HG03558 (cell line): ENCODE results near the gene KRTCAP2.

ENCODE experiments used
- ATAC-seq: cut with Tn5 transposase; IDR thresholded peaks from one replicate; pipeline ENCODE4 v1.9.1; 2021; ENCODE audit warnings: moderate number of reproducible peaks; ENCODE audit not compliant: unreplicated experiment; ENCODE audit errors: extremely low read depth

KRTCAP2 gene

DNA sequence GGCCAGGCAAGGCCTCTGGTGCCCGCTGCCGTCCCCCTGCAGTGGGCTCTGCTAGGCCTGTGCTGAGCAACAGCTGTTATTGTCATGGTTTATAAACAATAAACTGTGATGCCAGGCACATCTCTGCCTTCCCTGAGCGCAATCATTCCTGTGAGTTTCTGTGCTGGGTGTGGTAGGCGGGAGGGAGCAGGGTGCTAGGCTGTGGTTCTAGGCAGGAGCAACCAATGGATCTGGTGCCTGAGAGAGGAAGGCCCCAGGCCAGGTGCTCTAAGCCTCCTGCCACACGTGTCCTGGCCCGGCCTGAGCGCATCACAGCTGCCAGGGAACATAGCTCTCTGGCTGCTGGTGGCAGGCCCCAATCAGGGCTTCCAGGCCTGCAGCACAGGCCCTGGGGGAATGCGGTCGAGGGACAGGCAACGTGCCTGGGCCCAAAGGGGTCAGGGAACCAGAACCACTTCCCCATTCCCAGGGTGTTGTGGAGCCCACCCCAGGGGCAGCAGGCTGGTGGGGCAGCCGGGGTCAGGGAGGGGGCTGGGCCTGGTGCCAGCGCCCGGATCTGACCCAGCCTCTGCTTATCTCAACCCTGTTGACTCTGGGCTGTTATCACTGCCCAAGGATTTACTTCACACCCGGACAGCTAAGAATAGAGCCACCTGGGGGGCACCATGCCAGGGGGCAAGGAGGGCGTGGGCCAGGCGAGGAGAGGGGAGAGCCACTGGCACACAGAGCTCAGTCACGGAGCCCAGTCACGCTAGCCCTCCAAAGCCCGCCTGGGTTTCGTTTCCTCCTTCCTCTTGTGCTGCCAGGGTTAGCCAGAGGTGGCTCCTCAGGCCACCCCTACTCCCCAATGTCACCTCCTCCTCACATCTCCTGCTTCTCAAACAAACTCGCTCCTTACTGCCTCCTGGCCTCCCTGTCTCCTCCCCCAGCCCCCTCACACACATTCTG, 12.0 kb upstream of the KRTCAP2 start:
- ATAC-seq = no peak

DNA sequence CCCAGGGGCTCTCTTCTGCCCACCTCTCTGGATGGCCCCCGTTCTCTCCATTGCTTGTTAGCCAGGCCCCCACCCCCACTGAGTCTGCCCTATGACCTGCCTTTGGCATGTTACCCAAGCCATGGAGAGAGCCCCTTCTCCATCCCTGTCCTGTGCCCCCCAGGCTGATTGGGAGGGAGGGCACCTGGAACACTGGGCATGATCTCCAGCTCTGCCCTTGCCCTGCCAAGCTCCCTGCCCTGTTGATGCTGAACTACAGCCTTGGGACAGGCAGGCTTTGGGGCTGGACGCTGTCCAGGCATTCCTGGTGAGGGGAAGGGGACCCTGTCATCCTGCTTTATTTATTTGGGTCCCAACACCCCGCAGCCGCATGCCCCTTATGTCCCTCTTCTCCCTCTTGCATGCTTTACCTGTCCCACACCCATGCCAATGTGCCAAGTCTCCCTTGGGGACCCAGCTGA, 11.3 kb upstream of the KRTCAP2 start:
- ATAC-seq = no peak

DNA sequence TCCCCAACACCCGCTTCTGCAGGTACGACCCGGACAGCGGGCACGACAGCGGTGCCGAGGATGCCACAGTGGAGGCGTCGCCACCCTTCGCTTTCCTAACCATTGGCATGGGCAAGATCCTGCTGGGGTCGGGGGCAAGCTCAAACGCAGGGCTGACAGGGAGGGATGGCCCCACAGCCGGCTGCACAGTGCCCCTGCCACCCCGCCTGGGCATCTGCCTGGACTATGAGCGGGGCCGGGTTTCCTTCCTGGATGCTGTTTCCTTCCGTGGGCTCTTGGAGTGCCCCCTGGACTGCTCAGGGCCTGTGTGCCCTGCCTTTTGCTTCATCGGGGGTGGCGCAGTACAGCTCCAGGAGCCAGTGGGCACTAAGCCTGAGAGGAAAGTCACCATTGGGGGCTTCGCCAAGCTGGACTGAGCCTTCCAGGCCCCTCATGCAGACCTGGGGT, 10.7 kb upstream of the KRTCAP2 start:
- no peak for ATAC-seq

DNA sequence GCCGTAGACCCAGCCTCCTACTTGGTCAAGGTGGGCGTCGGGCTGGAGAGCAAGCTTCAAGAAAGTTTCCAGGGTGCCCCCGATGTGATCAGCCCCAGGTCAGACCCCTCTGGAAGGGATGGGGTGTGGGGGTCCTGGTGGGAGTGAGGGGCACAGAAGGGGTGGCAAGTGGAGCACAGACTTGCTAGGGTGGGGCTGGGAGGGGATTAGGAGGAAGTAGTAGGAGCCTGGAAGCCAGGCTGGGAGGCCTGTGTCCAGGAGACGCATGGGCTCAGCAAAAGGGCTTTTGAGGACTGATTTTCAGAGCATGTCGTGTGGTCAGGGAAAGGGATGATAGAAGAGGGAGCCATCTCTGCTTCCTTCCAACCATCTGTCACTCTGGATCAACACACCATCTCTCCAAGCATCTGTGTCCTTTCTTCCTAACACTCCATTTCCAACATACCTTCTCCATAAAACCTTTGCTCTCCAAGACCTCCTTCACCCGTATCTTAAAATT, 9.0 kb upstream of the KRTCAP2 start:
- ATAC-seq = no peak

DNA sequence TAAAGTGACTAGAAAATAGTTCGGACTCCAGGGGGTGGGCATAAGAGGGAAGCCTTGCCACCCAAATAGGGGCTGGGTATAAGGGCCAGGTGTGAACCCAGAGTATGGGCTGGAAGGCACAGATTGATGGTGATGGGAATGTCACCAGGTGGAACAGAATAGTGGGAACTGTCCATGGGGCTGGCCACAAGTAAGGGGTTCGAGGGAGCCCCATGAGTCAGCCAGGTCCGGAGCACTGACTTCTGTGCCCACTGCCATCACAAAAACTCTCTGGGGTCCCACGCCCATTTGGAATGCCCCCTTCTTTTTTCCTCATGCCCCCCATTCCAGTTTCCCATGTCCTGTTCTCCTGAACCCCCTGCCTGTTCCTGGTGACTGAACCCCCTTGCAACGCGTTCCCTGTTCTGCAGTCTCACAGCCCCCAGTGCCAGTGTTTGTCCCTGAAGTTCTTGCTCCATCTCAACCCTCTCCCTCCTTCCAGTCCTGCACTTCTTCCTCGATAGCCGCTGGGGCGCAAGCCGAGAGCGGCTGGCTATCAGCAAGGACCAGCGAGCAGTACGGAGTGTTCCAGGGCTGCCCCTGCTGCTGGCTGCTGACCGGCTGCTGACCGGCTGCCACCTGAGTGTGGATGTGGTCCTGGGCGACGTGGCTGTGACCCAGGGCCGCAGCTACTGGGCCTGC, 8.4 kb upstream of the KRTCAP2 start:
- no peak for ATAC-seq

DNA sequence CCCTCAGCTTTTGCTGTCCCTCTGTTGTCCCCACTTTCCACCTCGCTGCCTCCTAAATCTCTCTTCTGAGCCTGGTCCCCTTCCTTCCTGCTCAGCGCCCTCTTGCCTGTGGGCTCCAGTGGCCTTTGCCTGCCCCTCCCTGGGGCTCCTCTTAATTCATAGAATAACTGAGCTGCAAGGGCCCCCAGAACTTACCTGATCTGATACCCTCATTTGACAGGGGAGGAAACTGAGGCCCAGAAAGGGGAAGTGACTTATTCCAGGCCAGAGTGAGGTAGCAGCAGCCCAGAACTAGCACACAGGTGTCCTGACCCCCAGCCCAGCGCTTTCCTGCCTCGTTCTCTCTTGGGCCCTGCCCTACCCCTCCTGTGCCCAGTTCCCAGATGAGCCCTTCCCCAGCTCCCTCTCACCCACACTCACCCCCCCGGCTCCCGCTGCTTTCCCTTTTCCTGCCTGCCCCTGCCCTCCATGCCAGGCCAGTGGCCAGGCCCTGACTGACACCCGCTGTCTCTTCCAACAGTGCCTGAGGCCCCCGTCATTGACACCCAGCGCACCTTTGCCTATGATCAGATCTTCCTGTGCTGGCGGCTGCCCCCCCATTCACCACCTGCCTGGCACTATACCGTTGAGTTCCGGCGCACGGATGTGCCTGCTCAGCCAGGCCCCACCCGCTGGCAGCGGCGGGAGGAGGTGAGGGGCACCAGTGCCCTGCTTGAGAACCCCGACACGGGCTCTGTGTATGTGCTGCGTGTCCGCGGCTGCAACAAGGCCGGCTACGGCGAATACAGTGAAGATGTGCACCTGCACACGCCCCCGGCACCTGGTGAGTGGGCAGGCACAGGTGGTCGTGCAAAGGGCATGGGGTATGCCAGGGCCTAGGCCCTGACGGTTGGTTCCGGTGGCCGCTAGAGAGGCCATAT, 6.3 kb upstream of the KRTCAP2 start:
- no peak for ATAC-seq

DNA sequence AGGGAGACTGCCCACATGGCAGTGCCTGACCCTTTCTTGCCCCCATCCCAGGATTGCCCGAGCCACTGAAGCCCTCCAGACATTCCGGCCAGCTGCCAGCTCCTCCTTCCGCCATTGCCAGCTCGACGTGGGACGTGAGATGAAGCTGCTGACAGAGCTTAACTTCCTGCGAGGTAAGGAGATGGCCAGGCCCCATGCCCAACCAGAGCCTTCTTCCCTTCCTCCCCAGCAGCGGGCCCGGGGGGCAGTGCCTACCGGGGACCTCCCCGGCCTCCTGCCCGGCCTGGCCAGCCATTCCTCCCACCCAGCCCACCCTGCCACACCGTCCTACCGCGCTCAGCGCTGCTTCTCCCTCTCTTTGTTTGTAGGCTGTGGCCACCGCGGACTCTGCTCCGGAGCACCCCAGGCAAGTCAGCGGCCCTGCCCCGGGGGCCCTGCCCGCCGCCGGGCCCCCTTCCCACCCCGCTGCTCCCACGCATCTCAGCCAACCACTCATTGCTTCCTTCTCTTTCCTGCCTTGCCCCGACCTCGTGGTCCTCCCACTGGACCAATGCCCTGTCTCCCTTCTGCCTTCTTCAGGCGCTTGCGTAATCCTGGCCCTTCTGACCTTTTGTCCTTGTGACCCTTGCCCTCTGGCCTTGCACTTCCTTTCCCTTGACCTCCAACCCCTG, 5.5 kb upstream of the KRTCAP2 start:
- no peak for ATAC-seq

DNA sequence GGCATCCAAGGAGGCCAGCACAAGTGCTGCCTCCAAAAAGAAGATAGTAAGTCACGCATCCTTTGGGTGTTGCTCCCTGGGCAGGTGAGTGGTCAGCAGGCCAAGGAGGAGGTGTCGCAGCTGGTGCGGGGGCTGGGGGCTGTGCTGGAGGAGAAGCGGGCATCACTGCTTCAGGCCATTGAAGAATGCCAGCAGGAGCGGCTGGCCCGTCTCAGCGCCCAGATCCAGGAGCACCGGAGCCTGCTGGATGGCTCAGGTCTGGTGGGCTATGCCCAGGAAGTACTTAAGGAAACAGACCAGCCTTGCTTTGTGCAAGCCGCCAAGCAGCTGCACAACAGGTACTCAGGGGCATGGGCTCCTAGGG, 4.8 kb upstream of the KRTCAP2 start:
- ATAC-seq = no peak

DNA sequence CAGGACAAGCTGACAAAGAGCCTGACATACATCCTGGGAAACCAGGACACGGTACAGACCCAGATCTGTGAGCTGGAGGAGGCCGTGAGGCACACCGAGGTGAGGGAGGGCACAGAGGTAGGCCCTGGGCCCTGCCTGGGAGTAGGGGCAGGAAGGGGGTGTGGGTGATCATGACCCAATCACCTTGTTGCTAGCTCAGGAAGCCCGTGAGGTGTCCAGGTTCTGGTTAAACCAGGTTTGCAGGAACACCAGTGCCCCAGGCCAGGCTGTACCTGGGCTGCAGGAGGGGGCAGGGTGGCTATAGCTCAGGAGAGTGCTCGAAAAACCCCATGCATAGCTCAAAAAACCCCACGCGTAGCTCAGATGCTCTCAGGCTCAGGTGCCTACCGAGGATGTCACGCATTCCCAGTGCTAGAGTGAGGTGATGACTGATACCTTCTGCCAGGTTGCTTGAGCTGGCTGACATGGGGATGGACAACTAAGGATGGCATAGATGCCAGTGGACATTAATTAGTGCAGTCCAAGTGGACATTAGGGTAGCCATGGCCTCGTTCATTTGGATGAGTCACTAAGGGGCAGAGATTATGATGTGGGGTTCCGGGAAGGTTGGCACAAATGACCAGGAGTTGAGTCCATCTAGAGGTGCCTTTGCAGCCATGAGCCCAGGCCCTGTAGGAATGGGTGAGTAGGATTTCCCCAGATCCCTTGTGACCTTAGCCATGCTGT, 4.3 kb upstream of the KRTCAP2 start:
- ATAC-seq = no peak

DNA sequence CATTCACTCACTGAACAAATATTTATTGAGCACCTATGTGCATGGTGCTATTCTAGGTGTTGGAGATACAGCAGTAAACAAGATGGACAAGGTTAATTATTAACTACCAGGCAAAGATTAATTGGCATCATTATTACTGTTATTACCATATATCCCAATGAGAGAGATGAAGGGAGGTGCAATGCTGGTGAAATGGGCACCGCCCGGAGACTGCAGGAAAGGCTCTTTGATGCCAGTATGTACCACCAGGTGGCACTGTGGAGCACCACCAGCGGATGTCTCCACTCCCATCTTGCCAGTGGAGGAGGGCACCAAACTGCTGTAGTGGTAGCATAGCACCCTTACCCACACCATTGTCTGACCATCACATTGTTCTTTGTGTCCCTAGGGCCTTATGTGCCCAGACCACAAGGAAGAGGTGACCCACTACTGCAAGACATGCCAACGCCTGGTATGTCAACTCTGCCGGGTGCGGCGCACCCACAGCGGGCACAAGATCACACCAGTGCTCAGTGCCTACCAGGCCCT, 3.5 kb upstream of the KRTCAP2 start:
- ATAC-seq = no peak

DNA sequence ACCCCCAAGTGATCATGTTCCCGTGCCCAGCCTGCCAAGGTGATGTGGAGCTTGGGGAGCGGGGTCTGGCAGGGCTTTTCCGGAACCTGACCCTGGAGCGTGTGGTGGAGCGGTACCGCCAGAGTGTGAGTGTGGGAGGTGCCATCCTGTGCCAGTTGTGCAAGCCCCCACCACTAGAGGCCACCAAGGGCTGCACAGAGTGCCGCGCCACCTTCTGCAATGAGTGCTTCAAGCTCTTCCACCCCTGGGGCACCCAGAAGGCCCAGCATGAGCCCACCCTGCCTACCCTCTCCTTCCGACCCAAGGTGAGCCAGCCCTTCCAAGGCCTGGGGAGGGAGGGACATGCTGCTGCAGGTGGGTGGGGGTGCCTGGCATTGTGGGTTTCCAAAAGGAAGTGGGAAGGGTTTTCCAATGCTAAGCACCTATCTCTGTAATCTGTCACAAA, 2.8 kb upstream of the KRTCAP2 start:
- ATAC-seq = no peak

DNA sequence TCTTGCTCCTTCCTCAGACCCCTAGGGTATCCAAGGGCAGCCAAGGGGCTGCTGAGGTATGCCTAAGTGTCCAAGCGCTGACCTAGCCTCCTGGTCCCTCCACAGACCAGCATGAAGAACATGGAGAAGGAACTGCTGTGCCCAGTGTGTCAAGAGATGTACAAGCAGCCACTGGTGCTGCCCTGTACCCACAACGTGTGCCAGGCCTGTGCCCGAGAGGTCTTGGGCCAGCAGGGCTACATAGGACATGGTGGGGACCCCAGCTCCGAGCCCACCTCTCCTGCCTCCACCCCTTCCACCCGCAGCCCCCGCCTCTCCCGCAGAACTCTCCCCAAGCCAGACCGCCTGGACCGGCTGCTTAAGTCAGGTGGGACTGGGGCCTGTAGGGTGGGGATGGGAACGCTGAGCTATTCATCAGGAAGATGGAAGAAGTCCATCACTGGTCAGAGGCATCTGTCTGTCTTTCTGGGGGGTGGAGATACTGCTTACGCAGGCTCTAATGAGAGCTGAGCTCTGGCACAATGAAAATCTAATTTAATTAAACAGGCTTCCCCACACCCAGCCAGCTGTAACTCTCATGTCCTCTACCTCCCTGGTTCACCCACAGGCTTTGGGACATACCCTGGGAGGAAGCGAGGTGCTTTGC, 2.3 kb upstream of the KRTCAP2 start:
- no peak for ATAC-seq

DNA sequence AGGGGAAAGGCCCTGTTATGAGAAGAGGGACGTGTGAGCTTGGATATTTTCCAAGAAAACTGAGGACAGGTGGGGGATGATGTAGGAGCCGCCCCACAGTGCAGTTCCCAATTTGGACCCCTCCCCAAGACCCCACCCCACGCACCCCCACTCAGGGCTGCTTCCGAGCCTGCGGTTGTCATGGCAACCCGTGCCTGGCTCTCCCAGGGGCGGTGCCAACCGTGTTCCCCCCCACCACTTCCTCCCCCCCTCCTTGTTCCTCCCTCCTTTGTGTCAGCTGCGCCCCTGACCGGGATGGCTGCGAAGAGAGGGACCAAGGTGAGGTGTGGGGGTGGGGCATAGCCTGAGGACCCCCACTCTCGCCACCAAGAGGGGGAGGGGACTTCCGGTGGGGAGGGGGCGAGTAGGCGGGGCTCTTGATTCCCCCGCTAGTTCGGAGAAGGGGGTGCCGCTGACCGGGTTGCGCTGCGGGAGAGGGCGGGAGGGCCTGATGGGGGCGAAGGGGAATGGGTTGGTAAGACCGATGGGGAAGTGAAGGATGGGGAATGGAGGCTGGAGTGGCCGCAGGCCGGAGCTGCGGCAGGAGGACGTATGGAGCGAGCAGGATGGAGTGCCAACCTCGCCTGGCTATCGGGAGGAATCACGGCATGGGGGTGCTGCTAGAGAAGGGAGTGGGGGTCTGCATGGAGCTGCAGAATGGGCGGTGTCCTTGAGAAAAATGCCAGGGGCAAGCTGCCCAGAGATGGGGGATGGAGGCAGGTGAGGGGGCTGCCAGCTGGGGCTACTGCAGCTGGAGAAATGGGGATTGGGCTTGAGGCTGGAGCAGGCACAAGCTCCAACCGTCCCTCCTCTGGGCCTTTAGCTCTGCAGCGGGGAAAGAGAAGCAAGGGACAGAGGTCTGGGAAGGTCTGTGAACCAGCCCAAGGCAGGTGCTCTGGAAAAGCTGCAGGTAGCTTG, 1.5 kb upstream of the KRTCAP2 start:
- ATAC-seq = no peak

DNA sequence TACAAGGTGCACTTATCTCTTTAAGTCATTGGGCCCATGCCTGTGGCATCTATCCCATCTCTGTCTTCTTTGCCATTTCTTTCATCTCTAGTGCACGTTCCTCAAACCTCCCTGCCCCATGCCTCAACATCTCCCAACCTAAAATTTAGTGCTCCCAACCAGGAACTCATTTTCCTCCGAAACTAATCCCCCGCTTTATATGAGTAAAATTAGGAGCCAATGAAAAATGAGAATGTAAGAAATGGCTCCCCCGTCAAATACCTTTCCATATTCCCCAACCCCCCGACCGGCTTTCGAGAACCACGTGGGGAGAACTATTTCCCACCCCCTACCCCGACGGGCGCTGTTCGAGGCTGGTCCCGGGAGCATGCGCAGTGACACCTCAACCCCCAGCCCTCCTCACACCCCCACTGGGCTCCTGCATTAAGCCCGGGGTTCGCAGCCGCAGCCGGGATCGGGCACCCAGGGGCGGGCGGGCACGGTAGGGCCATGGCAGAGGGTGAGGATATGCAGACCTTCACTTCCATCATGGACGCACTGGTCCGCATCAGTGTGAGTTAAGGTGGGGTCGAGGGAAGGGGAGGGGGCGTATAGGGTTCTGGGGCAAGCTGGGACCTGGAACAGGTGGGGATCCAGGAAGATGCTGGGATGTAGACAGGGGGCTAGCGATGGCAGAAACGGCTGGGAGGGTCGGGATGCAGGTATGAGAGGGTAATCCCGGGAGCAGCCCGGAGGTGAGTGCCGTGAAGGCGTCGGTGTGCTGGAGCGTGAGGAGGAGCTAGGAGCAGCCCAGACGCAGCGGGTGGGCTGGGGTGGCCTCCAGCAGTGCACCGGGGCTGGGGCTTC, 597 bp upstream of the KRTCAP2 start, which contains the start of gene TRIM46:
TRIM46 (plus strand) TSS at position 372 of the 846 bp plus-strand sequence; CDS start at position 490, 118 bp downstream.
- ATAC-seq = no peak

DNA sequence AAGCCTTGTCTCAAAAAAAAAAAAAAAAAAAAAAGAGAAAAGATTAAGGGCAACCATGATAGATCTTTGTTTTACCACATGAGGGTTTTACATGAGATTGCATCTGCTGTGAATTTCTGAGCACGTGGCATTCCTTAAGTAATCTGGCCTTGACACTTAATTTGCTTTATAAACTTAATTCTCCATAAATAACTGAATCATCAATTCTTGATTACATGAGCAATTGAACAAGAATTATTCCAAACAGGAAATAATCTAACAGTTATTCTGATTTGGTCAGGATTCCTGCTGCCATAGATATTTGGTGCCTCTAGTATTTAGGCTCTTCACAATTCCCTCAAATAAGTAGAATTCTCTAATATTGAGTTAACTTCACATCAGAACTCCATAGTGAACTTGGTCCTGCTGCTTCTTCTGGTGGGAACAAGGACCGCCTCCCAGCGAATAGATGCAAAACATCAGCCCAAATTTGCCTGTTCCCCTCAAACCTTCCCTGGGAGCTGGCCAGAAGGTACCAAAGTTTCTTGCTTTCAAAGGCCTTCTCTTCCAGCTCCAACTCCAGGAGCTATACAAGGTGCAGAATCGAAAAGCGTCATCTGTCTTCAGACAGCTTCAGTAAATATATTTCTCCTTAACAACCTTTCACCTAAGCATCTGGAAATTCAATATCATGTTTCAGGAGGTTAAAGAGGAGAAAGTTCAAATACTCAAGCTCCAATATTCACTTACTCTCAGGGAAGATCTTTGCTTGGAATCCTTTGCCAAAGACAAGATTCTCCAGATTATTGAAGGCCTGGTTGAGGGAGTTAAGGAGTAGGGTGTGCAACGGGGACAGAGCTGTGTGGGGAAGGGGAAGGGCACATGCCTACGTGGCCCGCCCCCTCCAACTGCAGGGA, 1.0 kb downstream of the KRTCAP2 start:
- ATAC-seq = no peak
